Measurements from ENCODE around the gene MTG1.

MTG1 gene

DNA sequence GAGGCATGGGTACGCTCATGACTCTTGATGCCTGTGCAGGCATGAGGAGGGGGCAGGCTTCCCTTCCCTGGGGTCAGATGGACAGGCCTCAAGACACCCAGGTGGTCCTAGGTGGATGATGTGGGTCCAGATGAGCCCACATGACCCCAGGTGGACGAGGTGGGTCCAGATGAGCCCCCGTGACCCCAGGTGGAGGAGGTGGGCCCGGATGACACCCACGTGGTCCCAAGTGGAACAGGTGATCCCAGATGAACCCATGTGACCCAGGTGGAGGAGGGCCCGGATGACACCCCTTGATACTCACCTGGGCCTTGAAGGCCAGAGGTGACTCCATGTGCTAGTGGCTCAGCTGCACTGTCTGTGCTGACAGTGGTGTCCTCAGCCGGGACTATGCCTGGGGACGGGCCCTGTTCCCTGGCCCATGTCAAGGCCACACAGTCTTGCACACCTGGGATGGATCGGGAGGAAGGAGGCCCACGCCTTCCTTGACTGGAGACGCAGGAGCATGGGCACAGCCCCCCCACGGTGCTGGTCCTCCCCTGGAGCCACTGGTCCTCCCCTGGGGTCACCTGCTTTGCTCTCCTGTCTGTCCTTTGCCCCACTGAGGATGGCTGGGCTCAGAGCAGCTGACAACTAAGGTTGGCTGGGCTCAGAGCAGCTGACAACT is 43.5 kb upstream of the MTG1 start:
- TF ChIP-seq ZFX (IDR thresholded peaks at IDR 0.05) = no peak
- TF ChIP-seq, protein P1, sequence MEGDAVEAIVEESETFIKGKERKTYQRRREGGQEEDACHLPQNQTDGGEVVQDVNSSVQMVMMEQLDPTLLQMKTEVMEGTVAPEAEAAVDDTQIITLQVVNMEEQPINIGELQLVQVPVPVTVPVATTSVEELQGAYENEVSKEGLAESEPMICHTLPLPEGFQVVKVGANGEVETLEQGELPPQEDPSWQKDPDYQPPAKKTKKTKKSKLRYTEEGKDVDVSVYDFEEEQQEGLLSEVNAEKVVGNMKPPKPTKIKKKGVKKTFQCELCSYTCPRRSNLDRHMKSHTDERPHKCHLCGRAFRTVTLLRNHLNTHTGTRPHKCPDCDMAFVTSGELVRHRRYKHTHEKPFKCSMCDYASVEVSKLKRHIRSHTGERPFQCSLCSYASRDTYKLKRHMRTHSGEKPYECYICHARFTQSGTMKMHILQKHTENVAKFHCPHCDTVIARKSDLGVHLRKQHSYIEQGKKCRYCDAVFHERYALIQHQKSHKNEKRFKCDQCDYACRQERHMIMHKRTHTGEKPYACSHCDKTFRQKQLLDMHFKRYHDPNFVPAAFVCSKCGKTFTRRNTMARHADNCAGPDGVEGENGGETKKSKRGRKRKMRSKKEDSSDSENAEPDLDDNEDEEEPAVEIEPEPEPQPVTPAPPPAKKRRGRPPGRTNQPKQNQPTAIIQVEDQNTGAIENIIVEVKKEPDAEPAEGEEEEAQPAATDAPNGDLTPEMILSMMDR (conservative IDR thresholded peaks at IDR 0.05) = no peak
- no peak overlapping the region for H3K27ac ChIP-seq

DNA sequence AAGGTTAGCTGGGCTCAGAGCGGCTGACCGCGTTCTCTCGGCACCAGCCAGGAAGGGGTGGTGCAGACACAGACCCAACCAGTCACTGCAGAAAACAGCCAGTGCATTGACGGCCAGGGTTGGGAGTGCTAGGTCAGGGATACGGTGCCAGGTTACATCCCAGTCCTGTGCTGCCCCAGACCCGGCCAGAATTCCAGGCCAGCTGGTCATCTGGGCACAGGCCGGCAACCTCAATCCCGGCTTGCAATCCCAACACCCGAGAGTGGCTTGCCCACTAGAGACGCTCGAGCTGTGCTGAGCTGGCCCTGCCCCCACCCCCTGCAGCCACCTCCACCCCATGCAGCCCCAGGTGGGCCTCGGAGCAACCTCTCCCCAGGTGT is 43.0 kb upstream of the MTG1 start:
- no peak overlapping the region for H3K27ac ChIP-seq
- TF ChIP-seq ZFX (IDR thresholded peaks at IDR 0.05) = no peak
- TF ChIP-seq, protein P1 (conservative IDR thresholded peaks at IDR 0.05) = no peak

DNA sequence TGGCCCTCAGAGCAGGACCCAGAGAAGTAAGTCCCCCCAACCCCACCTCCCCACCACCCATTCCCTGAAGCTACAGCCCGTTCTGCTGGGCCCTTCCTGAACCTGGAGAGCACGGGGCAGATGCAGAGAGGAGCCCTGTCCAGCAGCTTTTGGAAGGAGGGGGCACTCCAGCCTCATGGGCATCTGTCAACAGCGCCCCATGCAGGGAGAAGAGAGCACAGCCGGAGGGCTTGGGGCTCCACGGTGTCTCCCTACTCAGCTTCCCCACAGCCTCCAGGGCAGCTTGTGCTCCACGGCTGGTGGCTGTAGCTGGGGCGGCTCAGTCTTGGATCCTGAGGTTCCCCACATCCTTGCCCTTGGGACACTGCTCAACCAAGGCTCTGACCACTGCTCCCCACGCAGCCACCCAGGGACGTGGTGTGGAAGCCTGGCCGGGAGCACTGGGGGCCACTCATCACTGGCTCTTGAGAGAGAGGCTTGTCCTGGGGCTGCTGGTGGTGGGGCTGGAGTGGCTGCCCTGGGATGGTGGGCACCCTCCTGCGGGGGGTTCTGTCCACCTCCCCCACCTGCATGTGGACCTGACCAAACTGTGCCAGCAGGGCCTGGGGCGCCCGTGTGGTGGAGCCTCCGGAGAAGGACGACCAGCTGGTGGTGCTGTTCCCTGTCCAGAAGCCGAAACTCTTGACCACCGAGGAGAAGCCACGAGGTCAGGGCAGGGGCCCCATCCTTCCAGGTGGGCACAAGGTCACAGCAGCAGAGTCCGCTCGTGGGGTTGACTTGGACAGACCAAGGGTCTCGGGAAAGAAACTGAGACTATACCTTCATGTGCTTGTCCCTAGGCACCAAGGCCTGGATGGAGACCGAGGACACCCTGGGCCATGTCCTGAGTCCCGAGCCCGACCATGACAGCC is 42.3 kb upstream of the MTG1 start:
- no peak for TF ChIP-seq ZFX (IDR thresholded peaks at IDR 0.05)
- TF ChIP-seq, protein P1 (conservative IDR thresholded peaks at IDR 0.05) = no peak
- no peak overlapping the region for H3K27ac ChIP-seq

DNA sequence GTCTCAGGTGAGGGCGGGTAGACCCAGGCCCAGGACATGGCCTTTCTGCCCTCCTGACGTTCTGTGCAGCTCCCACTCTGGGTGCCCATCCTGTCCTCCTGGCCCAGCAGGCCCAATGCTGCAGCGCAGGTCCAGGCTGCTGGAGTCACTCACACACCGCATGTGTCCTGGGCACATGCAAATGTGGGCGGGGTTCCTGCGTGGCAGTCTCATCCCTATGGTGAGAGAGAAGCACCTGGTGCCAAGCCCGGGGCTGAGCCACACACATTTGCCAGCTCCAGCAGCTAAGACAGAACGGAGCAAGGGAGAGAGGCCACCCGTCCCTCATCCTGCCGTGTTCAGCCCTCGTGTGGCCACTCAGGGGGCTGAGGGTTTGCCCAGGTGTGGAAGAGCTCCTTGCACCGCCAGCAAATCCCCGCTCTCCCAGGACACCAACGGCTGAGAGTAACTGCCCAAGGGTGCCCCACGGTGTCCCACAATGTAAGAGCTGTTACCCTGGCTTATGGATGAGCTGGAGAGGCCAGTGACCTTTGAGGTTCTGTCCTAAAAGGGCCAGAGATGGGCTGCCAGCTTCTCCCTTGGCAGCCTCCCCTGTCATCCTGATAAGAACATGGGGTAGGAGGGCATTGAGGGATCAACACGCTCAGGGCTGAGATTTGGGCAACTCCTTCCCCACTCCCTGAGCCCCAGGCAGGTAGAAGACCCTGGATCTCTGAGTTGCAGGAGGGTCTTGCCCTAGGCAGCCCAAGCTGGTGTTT is 40.6 kb upstream of the MTG1 start:
- TF ChIP-seq, protein P1 (conservative IDR thresholded peaks at IDR 0.05) = no peak
- TF ChIP-seq ZFX (IDR thresholded peaks at IDR 0.05) = no peak
- H3K27ac ChIP-seq = no peak overlapping the region

DNA sequence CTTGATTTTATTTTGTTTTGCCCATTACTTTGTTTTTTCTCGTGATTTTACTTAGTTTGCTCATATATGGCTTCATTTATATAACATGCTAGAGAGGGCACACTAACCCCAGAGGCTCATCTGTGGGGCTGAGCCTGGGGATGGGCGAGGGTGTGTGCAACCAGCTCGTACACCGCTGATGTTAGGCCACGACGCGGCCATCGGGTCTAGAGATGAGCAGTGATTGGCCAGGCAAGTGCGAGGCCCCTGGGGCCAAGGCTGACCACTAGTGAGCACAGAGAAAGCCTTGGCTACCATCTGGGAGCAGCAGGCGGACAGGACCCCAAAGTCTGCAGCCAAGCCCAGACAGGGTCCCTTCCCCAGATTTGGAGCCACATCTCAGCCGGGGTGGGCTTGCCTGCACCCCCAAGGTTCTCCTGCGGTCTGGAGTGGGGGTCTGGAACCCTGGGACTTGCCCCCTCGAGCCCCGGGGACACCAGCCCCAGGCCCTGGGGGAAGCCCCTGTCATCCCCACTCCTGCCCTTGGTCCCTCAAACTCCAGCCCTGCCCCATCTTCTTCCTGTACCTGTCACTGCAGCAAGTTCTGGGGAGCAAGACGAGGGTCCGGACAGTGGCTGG is 39.9 kb upstream of the MTG1 start:
- H3K27ac ChIP-seq = no peak overlapping the region
- TF ChIP-seq, protein P1 (conservative IDR thresholded peaks at IDR 0.05) = no peak
- no peak for TF ChIP-seq ZFX (IDR thresholded peaks at IDR 0.05)

DNA sequence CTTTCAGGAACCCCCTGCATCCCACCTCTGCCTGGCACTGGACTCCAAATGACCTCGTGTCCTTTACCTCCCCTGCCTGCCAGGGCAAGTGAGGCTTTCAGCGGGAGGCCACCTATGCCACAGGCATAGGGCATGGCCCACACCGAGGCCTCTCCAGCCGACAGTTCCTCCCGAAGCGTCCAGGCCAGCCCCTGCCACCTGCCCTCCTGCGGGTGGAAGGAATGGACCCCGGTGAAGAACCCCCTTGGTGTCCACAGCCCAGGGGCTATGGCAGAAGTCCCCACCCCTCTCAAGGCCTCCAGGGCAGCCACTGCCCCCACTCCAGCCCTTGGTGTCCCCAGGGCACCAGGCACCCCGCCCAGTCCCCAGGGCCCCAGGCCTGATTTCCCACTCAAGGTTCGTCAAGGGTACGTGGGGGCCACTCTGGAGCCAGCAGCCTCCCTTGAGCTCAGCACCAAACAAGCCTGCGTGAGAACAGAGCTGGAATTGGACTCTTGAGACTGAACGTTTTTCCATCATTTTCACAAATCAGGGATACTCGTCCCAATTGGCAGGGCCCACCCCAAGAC is 39.2 kb upstream of the MTG1 start:
- TF ChIP-seq, protein P1 (conservative IDR thresholded peaks at IDR 0.05) = no peak
- TF ChIP-seq ZFX (IDR thresholded peaks at IDR 0.05) = no peak
- H3K27ac ChIP-seq = no peak overlapping the region
